ENCODE data around the gene TMEM97. TPM values are rescaled to one million over a fixed set of nuclear protein-coding genes. Genes with fewer than 3 reads are reported as not detected.

Gene TMEM97
- polyA plus RNA-seq, 3 donors from 2014 or later: 9.8 to 13.8 (median 11.4) TPM

- H3K27ac Mint-ChIP-seq: no peak overlapping the region
- peaks cover 0 to 2% (median 0%) of the 10 kb centered on the region in 3 donors for H3K27me3 Mint-ChIP-seq (ENCODE audit: low read depth in 3 of 3)
- no peaks in the 10 kb centered on the region for H3K9me3 Mint-ChIP-seq
- peaks cover 11 to 14% of the 10 kb centered on the region in 2 donors for H3K4me1 Mint-ChIP-seq
- H3K4me3 Mint-ChIP-seq: no peak overlapping the region
- no peak for DNase-seq
- peaks cover 0 to 20% (median 8%) of the 10 kb centered on the region in 3 donors for H3K36me3 Mint-ChIP-seq
These were observed 5.3 kb downstream of the TMEM97 start for GRCh38 chr17:28324267-28324745.

GRCh38 chr17:28324781-28325180 lies 5.8 kb downstream of the TMEM97 start:
- Mint-ChIP-seq H3K4me1 (peaks cover 6 to 9% of the 10 kb centered on the region in 2 donors), H3K36me3 (peaks cover 0 to 20% (median 8%) of the 10 kb centered on the region in 3 donors), H3K9me3 (no peaks in the 10 kb centered on the region), H3K27ac (no peak overlapping the region), H3K27me3 (ENCODE audit: low read depth in 3 of 3) (no peaks in the 10 kb centered on the region), H3K4me3 (no peak overlapping the region)
- no peak for DNase-seq

- no peak overlapping the region for H3K4me3 Mint-ChIP-seq
These were observed 6.2 kb downstream of the TMEM97 start for GRCh38 chr17:28325211-28325610.

GRCh38 chr17:28326114-28326513 lies 7.1 kb downstream of the TMEM97 start:
- no peaks in the 10 kb centered on the region for H3K27me3 Mint-ChIP-seq (ENCODE audit: low read depth in 3 of 3)
- no peaks in the 10 kb centered on the region for H3K4me1 Mint-ChIP-seq
- no peaks in the 10 kb centered on the region for H3K9me3 Mint-ChIP-seq
- no peak for DNase-seq
- peaks cover 0 to 20% (median 8%) of the 10 kb centered on the region in 3 donors for H3K36me3 Mint-ChIP-seq
- no peak overlapping the region for H3K4me3 Mint-ChIP-seq
- H3K27ac Mint-ChIP-seq: no peak overlapping the region

More at GRCh38 chr17:28325211-28325610, 6.2 kb downstream of the TMEM97 start:
- DNase-seq: no peak
- Mint-ChIP-seq H3K27ac (no peak overlapping the region), H3K27me3 (ENCODE audit: low read depth in 3 of 3) (no peaks in the 10 kb centered on the region), H3K36me3 (peaks cover 0 to 20% (median 8%) of the 10 kb centered on the region in 3 donors), H3K4me1 (peaks cover 2 to 5% of the 10 kb centered on the region in 2 donors), H3K9me3 (no peaks in the 10 kb centered on the region)

GRCh38 chr17:28327031-28327607 lies 8.1 kb downstream of the TMEM97 start:
- Mint-ChIP-seq H3K4me1 (peaks cover 0 to 2% of the 10 kb centered on the region in 2 donors), H3K27me3 (ENCODE audit: low read depth in 3 of 3) (no peaks in the 10 kb centered on the region), H3K27ac (no peak overlapping the region), H3K36me3 (peaks cover 0 to 23% (median 8%) of the 10 kb centered on the region in 3 donors), H3K9me3 (no peaks in the 10 kb centered on the region), H3K4me3 (no peak overlapping the region)
- DNase-seq: no peak

- peak overlapping the region in 1 of 6 donors; percentile 18 for H3K27ac Mint-ChIP-seq
- H3K4me1 Mint-ChIP-seq: peaks cover 2 to 8% of the 10 kb centered on the region in 2 donors
- no peaks in the 10 kb centered on the region for H3K9me3 Mint-ChIP-seq
- no peak overlapping the region for H3K4me3 Mint-ChIP-seq
- no peak for DNase-seq
- peaks cover 0 to 1% (median 0%) of the 10 kb centered on the region in 3 donors for H3K27me3 Mint-ChIP-seq (ENCODE audit: low read depth in 3 of 3)
- H3K36me3 Mint-ChIP-seq: peaks cover 0 to 25% (median 8%) of the 10 kb centered on the region in 3 donors
These were observed 8.7 kb downstream of the TMEM97 start for GRCh38 chr17:28327709-28328108.

GRCh38 chr17:28328325-28328724 lies 9.3 kb downstream of the TMEM97 start:
- no peak overlapping the region for H3K27ac Mint-ChIP-seq
- peaks cover 0 to 25% (median 8%) of the 10 kb centered on the region in 3 donors for H3K36me3 Mint-ChIP-seq
- H3K4me1 Mint-ChIP-seq: peaks cover 2 to 10% of the 10 kb centered on the region in 2 donors

GRCh38 chr17:28330671-28331070 lies 11.7 kb downstream of the TMEM97 start:
- H3K27ac Mint-ChIP-seq: peak overlapping the region in 1 of 6 donors; percentile 20

More at GRCh38 chr17:28328325-28328724, 9.3 kb downstream of the TMEM97 start:
- Mint-ChIP-seq H3K27me3 (ENCODE audit: low read depth in 3 of 3) (peaks cover 0 to 1% (median 0%) of the 10 kb centered on the region in 3 donors), H3K9me3 (no peaks in the 10 kb centered on the region), H3K4me3 (no peak overlapping the region)
- DNase-seq: no peak

GRCh38 chr17:28331891-28332420 lies 13.0 kb downstream of the TMEM97 start:
- no peaks in the 10 kb centered on the region for H3K9me3 Mint-ChIP-seq
- peaks cover 2 to 10% (median 3%) of the 10 kb centered on the region in 3 donors for H3K27me3 Mint-ChIP-seq (ENCODE audit: low read depth in 3 of 3)
- H3K27ac Mint-ChIP-seq: peak overlapping the region in 1 of 6 donors; percentile 33
- peaks cover 30 to 43% of the 10 kb centered on the region in 2 donors for H3K4me1 Mint-ChIP-seq
- peaks cover 0 to 16% (median 8%) of the 10 kb centered on the region in 3 donors for H3K36me3 Mint-ChIP-seq
- no peak for DNase-seq
- H3K4me3 Mint-ChIP-seq: peak overlapping the region in 1 of 5 donors; percentile 46

More at GRCh38 chr17:28330671-28331070, 11.7 kb downstream of the TMEM97 start:
- no peak for DNase-seq
- Mint-ChIP-seq H3K4me1 (peaks cover 20 to 32% of the 10 kb centered on the region in 2 donors), H3K9me3 (no peaks in the 10 kb centered on the region), H3K36me3 (peaks cover 0 to 25% (median 8%) of the 10 kb centered on the region in 3 donors), H3K27me3 (ENCODE audit: low read depth in 3 of 3) (peaks cover 2 to 10% (median 2%) of the 10 kb centered on the region in 3 donors), H3K4me3 (no peak overlapping the region)

GRCh38 chr17:28333083-28333746 lies 14.2 kb downstream of the TMEM97 start:
- no peak for DNase-seq
- H3K36me3 Mint-ChIP-seq: peaks cover 0 to 12% (median 8%) of the 10 kb centered on the region in 3 donors
- H3K27ac Mint-ChIP-seq: peak overlapping the region in 4 of 6 donors; percentile 19 to 96 (median 86)
- H3K4me1 Mint-ChIP-seq: peaks cover 38 to 53% of the 10 kb centered on the region in 2 donors
- H3K27me3 Mint-ChIP-seq (ENCODE audit: low read depth in 3 of 3): peaks cover 2 to 10% (median 3%) of the 10 kb centered on the region in 3 donors
- H3K4me3 Mint-ChIP-seq: peak overlapping the region in 2 of 5 donors; percentile 7 to 95
- H3K9me3 Mint-ChIP-seq: peaks cover 0 to 1% (median 0%) of the 10 kb centered on the region in 6 donors

- DNase-seq: no peak
- peaks cover 2 to 10% (median 3%) of the 10 kb centered on the region in 3 donors for H3K27me3 Mint-ChIP-seq (ENCODE audit: low read depth in 3 of 3)
- peaks cover 0 to 1% (median 0%) of the 10 kb centered on the region in 6 donors for H3K9me3 Mint-ChIP-seq
- H3K36me3 Mint-ChIP-seq: peaks cover 0 to 7% (median under 1%) of the 10 kb centered on the region in 3 donors
- H3K4me3 Mint-ChIP-seq: peak overlapping the region; percentile 94 to 97 (median 95)
- H3K4me1 Mint-ChIP-seq: peaks cover 41 to 53% of the 10 kb centered on the region in 2 donors
- H3K27ac Mint-ChIP-seq: peak overlapping the region; percentile 81 to 96 (median 93)
These were observed 15.2 kb downstream of the TMEM97 start for GRCh38 chr17:28334171-28334570.

GRCh38 chr17:28334666-28335200 lies 15.7 kb downstream of the TMEM97 start:
- H3K36me3 Mint-ChIP-seq: peaks cover 0 to 6% (median 0%) of the 10 kb centered on the region in 3 donors
- H3K27ac Mint-ChIP-seq: peak overlapping the region; percentile 81 to 96 (median 93)
- peaks cover 0 to 1% (median 0%) of the 10 kb centered on the region in 6 donors for H3K9me3 Mint-ChIP-seq
- H3K27me3 Mint-ChIP-seq (ENCODE audit: low read depth in 3 of 3): peaks cover 2 to 10% (median 3%) of the 10 kb centered on the region in 3 donors
- H3K4me3 Mint-ChIP-seq: peak overlapping the region; percentile 94 to 97 (median 95)
- H3K4me1 Mint-ChIP-seq: peaks cover 41 to 53% of the 10 kb centered on the region in 2 donors
- no peak for DNase-seq

GRCh38 chr17:28335201-28335958 lies 16.4 kb downstream of the TMEM97 start, which contains the start of the genes IFT20 and TNFAIP1:
TSS of gene IFT20 (minus strand) at chr17:28335472. CDS start at chr17:28331985, 3,487 bp downstream.
TSS of gene TNFAIP1 (plus strand) at chr17:28335761. CDS start at chr17:28339522, 3,761 bp downstream.
- Mint-ChIP-seq H3K27ac (peak within 1 kb of the TSS; percentile 81 to 96 (median 93)), H3K4me3 (peak within 1 kb of the TSS; percentile 94 to 97 (median 95)), H3K4me1 (peaks cover 41 to 53% of the 10 kb centered on the region in 2 donors), H3K36me3 (peaks cover 0 to 9% (median 0%) of the 10 kb centered on the region in 3 donors), H3K9me3 (peaks cover 0 to 1% (median 0%) of the 10 kb centered on the region in 6 donors), H3K27me3 (ENCODE audit: low read depth in 3 of 3) (peaks cover 2 to 10% (median 3%) of the 10 kb centered on the region in 3 donors)
- DNase-seq: peak; percentile 97 to 98 (median 98)
